HG03097 (cell line): ENCODE measurements around the gene FZD2.
"Not testable (repeated sequence)": the region's sequence is repeated elsewhere in the genome, so short reads cannot be mapped to it uniquely, and the experiment has no call there.

Source experiments
- ATAC-seq: cut with Tn5 transposase; IDR thresholded peaks from one replicate; pipeline ENCODE4 v1.9.1; 2021; ENCODE audit not compliant: unreplicated experiment, low FRiP score

The FZD2 gene

DNA sequence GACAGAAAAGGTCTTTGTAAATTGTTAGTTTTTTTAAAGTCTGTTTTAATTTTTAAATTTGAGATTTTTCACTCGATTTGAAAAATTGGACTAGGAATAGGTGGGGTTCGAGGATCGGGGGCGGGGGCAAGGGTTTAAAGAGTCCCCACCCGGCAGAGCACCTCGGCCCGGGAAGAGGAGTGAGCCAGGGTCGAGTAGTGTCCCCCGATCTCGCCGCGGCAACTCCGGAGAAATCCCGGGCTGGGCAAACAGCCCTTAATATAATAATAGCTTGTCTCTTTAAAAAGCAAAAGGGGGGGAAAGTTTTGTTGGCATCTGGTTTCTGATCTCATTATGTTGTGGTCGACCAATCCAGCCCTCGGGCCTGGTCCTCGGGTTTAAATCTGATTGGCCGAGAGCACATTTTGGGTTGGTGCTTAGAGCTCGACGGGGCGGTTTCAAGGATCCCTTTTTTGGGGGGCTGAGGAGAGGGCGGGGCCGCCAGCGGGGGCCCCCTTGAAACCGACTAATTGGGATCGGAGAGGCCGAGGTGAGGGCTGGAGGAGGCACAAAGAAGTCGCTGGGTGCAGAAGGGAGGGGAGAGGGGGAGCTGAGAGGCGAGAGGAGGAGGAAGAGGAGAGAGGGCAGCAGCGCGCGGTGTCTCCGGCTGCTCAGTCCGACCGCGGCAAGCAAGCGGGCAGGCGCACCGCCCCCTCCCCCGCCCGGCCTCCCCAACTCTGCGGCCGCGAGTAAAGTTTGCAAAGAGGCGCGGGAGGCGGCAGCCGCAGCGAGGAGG is at the start of gene FZD2:
Gene FZD2, plus strand, starts transcription at position 653 of the 775 bp plus-strand sequence. CDS start 205 bp downstream, outside the sequence.
- no peak for ATAC-seq

DNA sequence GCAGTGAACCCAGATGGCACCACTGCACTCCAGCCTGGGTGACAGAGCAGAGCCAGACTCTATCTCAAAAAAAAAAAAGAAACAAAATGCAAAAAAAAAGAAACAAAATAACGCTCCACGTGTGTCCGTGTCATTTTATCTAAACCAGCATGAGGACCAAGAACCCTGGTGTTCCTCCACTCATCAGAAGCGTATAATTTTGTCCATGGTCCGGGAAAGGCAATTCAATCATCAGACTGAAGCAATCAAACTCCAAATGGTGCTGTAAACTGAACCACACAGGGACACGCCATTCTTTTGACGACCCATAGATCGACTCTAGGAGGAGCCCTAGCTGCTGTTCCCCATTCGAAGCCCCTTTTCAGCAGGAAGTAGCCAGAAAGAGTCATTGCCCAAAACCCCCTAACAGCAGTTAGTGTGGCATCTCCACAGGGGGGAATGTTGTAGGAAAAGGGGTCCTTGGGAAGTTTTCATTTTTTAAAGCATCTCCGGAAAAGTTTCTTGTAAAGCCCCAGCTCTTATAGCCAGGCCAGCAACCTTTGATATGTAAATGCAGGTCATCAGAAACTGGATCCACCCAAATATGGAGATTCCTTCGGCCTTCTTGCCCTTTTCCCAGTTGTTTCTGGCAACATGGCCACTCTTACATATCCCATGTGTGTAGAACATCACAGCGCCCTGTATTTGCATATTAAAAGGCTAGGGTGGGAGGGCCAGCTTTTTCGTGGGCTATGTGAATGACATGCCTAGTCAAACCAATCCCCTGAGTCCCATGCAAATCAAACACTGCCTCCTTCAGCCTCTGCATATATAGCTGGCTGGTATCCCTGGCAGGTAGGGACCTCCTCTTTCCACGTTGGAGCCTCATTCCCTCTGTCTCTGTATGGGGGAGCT is 45.8 kb upstream of the FZD2 start:
- not testable (repeated sequence) for ATAC-seq

DNA sequence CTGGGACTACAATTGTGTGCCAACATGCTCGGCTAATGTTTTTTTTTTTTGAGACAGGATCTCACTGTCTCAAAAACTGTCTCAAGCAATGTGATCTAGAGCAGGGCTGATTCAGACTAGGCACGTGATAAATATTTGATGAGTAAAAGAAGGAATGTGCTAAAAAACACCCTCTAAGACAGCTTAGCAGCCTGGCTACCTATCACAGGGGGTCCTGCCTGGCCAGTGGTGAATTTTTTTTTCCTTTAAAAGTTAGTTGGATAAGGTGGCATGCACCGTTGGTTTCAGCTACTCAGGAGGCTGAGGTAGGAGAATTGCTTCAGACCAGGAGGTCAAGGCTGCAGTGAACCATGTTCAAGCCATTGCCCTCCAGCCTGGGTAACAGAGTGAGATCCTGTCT is 39.3 kb upstream of the FZD2 start:
- ATAC-seq, result no peak

DNA sequence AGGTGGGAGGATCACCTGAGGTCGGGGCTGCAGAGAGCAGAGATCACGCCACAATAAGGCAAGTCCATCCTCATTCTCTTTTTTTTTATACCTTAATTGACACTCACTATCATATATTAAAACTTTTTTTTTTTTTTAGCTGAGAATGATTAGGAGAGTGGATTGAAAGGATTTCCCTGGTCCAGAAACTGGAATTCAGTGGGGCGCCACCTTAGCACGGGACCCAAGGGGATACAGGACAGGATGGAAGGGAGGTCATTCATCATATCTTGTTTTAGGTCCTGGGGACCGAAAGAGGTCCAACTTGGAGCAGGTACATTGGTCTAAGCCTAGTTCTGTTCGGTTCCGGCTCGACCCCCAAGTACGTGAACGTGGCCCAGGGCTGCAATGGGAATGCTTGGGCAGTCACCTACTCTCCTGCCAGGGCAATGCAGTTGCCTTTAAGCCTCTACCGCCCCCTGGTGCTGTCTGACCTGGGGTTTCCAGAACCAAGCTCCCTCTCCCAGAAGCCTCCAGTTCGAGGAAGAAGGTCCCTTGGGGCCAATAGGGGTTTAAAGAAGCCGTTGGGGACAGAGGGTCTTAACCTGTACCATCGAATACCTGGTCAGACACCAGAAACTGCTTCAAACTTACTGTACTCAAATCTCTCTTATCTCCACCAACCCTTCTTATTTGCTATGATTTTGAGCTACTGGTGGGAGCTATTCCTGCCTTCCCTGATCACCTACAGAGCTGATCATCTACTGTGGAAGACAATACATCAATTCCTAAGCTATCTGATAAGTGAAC is 34.2 kb upstream of the FZD2 start:
- ATAC-seq, result no peak

DNA sequence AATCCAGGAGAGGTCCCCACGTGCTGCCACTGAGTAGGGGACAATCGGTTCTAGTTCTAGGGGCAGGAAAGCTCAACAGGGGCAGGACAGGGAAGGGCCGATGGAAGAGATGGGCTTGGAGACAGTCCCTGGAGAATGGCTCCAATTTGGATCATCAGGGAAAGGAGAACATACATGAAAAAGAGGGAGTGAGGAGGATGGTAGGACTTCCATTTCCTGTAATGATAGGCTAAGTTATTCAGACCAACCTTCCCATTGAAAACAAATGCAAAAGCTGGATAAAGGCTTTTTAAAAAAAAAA is 33.7 kb upstream of the FZD2 start:
- ATAC-seq, result no peak

DNA sequence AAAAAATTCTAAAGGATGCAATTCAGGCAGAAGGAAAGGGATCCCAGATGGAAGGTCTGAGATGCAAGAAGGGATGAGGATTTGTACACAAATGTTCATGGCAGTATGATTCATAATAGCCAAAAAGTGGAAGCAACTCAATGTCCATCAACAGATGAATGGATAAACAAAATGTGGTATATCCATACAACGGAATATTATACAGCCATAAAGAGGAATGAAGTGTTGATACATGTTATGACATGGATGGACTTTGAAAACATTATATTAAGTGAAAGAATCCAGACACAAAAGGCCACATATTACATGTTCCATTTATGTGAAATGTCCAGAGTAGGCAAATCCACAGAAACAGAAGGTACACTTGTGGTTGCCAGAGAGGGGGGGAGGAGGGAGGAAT is 30.2 kb upstream of the FZD2 start:
- ATAC-seq, result no peak

DNA sequence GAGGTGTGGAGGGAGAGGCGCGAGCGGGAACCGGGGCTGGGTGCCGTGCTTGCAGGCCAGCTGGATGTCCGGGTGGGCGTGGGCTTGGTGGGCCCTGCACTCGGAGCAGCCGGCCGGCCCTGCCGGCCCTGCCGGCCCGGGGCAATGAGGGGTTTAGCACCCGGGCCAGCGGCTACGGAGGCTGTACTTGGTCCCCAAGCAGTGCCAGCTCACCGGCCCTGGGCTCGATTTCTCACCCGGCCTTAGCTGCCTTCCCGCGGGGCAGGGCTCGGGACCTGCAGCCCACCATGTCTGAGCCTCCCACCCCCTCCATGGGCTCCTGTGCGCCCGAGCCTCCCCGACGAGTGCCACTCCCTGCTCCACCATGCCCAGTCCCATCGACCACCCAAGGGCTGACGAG is 29.3 kb upstream of the FZD2 start:
- ATAC-seq, result no peak

DNA sequence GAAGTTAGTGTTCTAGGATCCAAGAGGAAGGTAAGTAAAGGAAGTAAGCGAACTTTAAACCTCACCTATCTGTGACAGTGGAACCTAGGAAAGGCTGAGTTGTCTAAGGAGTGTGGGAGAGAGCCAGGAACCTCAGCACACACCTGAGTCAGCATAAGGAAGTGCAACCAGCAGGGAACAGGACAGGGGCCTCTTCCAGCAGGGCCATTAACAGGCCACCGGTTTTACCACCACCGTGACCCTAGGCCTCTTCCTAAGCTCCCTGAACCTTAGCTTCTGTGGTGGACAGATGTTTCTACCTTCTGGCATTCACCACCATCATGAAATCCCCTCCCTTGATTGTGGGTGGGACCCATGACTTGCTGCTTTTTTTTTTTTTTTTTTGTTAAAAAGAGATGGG is 27.4 kb upstream of the FZD2 start:
- no peak for ATAC-seq

DNA sequence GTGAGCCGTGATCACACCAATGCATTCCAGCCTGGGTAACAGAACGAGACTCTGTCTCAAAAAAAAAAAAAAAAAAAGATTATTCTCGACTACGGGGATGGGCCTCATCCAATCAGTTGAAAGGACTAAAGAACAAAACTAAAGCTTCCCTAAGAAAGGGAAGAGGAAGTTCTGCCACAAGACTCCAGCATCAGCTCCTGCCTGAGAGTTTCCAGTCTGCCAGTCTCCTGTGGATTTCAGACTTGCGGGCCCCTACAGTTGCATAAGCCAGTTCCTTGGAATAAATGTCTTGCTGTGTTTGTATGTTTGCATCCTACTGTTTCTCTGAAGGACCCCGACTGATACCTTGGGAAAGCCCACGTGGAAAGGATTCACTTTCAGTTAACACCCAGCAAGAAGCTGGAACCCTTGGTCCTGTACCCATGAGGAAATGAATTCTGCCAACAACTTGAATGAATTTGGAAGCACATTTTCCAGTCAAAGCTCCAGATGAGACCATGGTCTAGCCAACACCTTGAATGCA is 26.3 kb upstream of the FZD2 start:
- no peak for ATAC-seq

DNA sequence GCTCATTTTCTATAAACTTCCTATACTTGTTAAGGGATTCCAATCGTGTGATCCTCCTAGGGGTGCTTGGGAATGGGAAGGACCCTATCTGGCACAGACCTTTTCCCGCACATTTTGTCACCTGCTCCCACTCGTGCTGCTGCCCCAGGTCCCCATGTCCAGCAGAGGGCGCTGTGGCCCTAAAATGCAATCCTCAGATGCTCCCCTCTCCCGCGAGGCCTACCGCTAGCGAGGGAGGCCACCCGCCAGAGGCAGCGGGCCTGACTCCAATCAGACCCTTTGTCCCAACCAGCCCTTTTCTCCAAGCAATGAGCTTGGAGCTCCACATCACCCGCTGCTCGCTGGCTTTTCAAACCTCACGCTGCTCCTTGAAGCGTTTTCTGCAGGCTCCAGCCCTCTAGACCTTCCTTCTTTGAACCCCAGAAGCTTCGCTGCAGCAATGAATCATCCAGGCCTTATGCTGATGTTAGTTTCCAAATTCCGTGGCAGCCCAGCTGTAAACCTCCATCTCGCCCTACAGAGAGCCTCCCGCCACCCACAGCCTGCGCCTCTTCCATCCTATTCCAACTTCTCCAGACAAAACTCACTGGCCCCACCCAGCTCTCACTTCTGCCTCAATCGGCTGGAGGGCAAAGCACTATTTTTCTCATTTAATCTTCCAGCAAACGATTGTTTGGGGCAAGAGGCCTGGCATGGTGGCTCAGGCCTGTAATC is 23.6 kb upstream of the FZD2 start:
- ATAC-seq, result no peak

DNA sequence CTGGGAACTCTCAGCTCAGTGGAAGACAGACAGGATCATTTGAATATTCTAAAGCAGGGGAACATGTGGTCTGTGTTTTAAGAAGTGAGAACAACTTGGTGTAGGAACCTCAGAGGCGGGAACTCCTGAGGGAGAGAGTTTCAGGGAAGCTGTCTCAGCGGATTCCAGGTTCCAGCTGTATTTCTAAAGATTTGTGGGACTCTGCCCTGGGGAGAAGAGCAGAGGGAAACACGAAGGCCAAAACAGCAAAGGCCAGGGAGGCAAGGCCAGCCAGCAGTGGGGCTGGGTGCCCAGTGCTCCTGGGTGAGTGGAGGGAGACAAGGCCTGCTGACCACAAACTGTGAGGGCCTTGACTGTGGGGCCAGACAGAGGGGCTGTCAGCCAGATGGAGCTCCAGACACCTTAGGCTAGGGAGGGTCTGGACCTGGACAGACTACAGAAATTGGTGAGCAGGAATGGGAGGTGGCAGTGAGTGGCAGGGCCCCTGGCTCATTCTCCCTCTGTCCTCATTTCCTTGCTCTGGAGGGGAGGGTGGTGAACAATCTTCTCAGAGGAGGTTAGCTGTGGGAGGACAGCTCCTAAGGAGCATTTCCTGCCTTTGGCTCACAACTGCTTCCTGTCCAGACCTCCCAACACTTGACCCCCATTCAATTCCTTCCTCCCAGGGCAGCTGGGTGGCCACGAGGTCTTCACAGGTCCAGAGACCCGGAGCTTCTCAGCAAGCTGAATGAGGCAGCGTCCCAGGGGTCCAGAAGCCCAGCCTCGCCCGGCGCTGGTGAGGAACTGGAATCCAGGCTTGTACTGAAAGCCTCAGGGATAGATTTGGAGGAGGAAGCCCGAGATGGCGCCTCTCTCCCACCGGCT is 21.0 kb upstream of the FZD2 start:
- ATAC-seq, result no peak

DNA sequence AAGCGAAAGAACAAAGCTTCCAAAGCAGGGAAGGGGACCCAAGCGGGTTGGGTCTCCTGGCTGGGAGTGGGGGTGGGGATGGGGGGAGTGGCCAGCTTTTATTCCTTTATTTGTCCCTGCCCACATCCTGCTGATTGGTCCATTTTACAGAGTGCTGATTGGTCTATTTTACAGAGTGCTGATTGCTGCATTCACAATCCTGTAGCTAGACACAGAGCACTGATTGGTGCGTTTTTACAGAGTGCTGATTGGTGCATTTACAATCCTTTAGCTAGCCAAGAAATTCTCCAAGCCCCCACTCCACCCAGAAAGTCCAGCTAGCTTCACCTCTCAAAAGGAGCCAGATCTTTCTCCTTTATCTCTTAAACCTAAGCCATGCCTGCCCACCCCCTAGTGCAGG is 19.4 kb upstream of the FZD2 start:
- ATAC-seq, result not testable (repeated sequence)

DNA sequence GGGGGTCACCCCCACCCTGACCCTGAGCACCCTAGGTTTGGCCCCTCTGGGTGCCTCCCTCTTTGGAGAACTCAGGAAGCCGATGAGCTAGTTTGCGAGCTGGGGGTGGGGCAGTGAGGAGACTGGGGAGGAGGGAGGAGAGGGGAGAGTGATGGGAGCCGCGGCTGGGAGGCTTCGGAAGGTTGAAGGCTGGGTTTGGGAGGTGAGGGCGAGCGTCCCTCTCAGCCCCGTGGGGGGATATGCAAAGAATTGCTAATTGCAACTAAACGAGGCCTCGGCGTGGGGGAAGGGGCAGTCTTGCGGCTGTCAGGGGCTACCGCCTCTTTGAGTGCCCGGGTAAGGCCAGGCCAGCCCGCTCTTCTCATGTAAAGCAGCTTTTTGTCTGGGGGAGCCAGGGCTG is 17.6 kb upstream of the FZD2 start:
- ATAC-seq, result no peak

DNA sequence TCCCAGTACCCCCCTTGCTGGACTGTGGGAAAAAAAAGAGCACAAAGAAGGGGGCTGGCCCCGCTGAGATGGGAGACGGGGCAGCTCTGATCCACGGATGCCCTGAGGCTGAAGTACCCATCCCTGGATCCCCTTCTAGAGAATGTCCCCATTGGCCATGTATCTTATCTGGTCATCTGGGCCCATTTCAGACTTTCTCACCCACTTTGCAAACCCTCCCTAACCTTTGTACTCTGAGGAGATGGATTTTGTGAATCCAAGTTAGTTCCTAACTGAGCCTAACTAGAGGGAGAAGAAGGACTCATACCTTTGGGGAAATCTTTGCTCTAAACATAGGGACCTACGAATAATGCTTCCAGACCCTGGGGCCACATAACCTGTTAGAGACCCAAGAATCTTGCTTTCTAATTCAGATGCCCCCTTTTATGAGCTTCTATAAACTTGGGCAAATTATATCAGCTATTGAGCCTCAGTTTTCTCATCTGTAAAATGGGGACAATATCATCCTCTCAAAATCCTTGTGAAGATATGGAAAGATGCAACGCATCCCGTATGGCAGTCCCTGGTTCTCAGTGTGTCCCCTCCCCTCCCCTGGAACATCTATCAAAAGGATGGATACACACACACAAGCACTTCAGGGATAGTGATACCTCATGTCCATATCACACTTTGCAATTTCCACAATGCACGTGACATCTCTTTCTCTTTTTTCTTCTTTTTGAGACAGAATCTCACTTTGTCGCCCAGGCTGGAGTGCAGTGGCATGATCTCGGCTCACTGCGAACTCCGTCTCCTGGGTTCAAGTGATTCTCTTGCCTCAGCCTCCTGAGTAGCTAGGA is 16.8 kb upstream of the FZD2 start:
- no peak for ATAC-seq

DNA sequence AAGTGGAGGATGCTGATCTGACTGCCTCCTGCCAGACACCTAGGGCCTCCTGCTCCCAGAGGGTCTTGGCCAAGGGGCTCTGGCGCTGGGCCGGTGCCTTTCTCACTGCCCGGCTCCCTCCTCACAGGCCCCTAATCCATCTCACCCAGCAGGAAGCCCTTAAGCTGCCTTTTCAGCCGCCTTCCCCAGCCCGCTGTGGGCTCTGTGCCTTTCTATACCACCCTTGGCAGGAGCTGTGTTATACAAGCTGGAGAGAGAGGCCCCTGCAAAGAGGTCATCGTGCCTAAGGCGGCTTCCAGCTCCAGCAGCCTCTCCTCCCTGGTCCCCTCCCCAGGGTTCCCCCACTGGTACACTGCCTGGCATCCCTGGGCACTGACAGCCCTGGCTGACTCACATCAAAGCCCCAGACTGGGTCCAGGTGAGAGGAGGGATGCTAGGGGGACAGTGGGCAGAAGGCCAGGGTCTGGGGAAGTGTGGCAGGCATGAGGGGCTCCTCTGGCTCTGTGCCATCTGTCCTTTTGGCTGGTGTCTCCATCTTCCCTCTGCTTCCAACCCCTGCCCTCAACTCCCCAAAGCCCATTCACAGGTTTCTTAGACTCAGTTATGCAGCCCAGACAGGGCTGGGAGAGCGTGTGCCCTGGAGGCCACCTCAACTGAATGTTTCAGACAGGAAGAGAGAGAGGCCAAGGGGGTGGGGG is 15.3 kb upstream of the FZD2 start:
- no peak for ATAC-seq

DNA sequence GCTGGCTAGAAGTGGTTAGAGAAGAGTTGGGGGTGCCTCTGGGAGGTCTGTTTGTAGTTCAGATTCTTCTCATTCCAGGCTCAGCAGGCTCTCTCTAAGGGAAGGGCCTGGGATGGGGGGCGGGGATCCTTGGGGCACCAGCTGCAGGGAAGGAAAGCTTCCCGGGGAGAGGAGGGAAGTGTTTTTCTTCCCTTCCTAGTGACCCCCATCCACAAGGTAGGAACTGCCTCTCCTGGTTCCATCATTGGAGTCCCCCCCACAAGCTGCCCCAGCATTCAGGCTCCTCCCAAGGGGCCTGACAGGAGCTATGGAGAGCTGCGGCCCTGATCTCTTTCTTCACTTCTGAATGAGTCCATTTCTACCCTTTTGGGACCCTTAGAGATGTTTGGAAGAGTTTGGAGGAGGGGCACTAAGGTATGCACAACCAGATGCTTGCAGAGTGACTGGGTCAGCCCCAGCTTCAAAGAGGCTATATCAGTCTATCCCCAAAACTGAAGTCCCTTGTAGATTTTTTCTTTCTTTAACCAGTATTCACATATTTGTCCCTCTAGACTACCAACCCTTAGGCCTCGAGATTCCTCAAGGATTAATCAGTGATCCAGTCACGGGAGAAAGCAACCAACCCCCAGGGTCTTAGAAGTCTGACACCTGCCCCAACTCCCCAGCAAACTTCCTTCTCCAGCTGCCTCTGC is 13.9 kb upstream of the FZD2 start:
- no peak for ATAC-seq

DNA sequence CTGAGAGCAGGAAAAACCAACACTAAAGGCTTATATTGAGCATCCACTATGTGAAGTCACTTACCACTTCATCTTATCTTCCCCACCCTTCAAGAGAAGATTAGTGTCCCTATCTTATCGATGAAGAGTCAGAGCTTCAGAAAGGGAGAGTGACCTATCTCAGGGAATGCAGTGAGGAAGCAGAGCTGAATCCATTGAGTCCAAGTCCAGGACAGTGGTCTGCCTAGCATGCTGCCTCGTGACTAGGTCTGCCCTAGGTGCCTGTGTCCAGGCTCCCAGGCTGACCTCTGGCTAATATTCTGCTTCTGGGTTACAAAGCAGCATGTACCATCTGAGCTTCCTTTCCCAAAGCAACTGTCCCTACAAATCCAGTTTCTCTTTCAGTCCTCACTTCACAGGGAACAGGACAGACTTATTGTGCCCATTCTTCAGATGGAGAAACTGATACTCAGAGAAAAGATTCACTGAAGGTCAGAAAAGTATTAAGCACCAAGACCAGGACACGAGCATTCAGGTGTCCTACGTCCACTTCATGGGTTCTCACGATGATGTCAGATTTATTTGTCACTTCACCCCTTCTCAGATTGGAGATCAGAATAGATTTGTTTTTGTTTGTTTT is 13.3 kb upstream of the FZD2 start:
- no peak for ATAC-seq
